Hypothalamus (tissue), 51 donors: ENCODE data around the gene INPP5A.
"Not testable (repeated sequence)": the region's sequence is repeated elsewhere in the genome, so short reads cannot be mapped to it uniquely, and the experiment has no call there.

ENCODE experiments used
- DNase-seq, 51 donors: peaks; one replicate each; lab custom pipeline; 2025; lab: John Stamatoyannopoulos, UW

INPP5A gene

GRCh38 chr10:132557696-132558515, 20.3 kb downstream of the INPP5A start:
- no peak for DNase-seq

GRCh38 chr10:132558516-132559413, 21.2 kb downstream of the INPP5A start:
- no peak for DNase-seq

- DNase-seq = no peak
Measured at GRCh38 chr10:132559538-132559937, 22.0 kb downstream of the INPP5A start.

GRCh38 chr10:132560241-132560731, 22.7 kb downstream of the INPP5A start:
- DNase-seq = peak in 2 of 51 donors; percentile 16 to 33

GRCh38 chr10:132562177-132562915, 24.8 kb downstream of the INPP5A start:
- no peak for DNase-seq

- DNase-seq = no peak
Measured at GRCh38 chr10:132562916-132563456, 25.4 kb downstream of the INPP5A start.

- no peak for DNase-seq
Measured at GRCh38 chr10:132563485-132564248, 26.1 kb downstream of the INPP5A start.

GRCh38 chr10:132564249-132564605, 26.6 kb downstream of the INPP5A start:
- DNase-seq = no peak

- no peak for DNase-seq
Measured at GRCh38 chr10:132564690-132565089, 27.1 kb downstream of the INPP5A start.

GRCh38 chr10:132565516-132566209, 28.1 kb downstream of the INPP5A start:
- no peak for DNase-seq

- no peak for DNase-seq
Measured at GRCh38 chr10:132566892-132567291, 29.3 kb downstream of the INPP5A start.

- no peak for DNase-seq
Measured at GRCh38 chr10:132570265-132570664, 32.7 kb downstream of the INPP5A start.

- DNase-seq = no peak
Measured at GRCh38 chr10:132570771-132571649, 33.4 kb downstream of the INPP5A start.

GRCh38 chr10:132571650-132572544, 34.3 kb downstream of the INPP5A start:
- DNase-seq = no peak

- DNase-seq = no peak
Measured at GRCh38 chr10:132572545-132572937, 35.0 kb downstream of the INPP5A start.

GRCh38 chr10:132572946-132573345, 35.4 kb downstream of the INPP5A start:
- DNase-seq = not testable (repeated sequence)

GRCh38 chr10:132574288-132574687, 36.7 kb downstream of the INPP5A start:
- no peak for DNase-seq
